HepG2 (cell line): ENCODE data around the gene CDH13.

Source experiments
- MAFK ChIP-seq, 2 experiments: IDR thresholded peaks in 1 of 2; conservative IDR thresholded peaks in 1 of 2; 2 replicates each; pipeline ENCODE4 v1.6.1; 2011; ENCODE audit warnings: improper control_type of control experiment in 2 of 2, low read length in 2 of 2
- NFE2 ChIP-seq: sonication (generic); formaldehyde crosslinking; IDR thresholded peaks from 2 replicates; pipeline ENCODE4 v1.4.0; 2020; ENCODE audit warnings: missing genetic modification reagents
- TF ChIP-seq, protein P1 (sequence below): sonication (generic); formaldehyde crosslinking; IDR thresholded peaks from 2 replicates; pipeline ENCODE4 v1.4.0; 2020; ENCODE audit warnings: missing genetic modification reagents

DNA sequence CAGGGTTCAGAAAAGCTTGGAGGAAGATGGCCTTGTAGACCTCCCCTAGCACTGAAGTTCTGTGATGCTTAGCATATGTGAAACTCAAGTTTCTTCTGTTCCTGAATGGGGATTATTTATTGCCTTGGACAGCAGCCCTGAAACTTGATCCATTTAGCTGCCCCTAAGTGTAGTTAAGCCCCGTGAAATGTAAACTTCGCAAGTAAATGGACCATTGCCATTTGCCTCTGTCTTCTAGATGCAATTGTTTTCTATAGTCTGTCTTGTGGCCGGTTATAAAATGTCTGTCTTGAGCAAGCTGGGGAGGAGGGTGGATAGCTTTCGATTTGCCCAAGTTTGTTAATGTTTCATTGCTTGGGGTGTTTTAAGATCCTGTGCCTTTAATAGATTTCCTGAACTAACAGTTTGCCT, 261.8 kb downstream of the CDH13 start:
- TF ChIP-seq, protein P1, sequence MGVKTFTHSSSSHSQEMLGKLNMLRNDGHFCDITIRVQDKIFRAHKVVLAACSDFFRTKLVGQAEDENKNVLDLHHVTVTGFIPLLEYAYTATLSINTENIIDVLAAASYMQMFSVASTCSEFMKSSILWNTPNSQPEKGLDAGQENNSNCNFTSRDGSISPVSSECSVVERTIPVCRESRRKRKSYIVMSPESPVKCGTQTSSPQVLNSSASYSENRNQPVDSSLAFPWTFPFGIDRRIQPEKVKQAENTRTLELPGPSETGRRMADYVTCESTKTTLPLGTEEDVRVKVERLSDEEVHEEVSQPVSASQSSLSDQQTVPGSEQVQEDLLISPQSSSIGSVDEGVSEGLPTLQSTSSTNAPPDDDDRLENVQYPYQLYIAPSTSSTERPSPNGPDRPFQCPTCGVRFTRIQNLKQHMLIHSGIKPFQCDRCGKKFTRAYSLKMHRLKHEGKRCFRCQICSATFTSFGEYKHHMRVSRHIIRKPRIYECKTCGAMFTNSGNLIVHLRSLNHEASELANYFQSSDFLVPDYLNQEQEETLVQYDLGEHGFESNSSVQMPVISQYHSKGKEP (CRISPR knock-in tag), result no peak
- TF ChIP-seq MAFK (conservative IDR thresholded peaks at IDR 0.05 in 1 of 2, IDR thresholded peaks at IDR 0.05 in 1 of 2; ENCODE audit: low read length in 2 of 2), result no peak
- no peak for TF ChIP-seq NFE2
